NCI-H2029 treated with DMSO at 0.1 percent for 48 hours (cell line): ENCODE measurements around the gene TNFSF8.

ENCODE experiments used
- DNase-seq: peaks from one replicate; lab custom pipeline; 2025; lab: John Stamatoyannopoulos, UW

Gene TNFSF8

DNA sequence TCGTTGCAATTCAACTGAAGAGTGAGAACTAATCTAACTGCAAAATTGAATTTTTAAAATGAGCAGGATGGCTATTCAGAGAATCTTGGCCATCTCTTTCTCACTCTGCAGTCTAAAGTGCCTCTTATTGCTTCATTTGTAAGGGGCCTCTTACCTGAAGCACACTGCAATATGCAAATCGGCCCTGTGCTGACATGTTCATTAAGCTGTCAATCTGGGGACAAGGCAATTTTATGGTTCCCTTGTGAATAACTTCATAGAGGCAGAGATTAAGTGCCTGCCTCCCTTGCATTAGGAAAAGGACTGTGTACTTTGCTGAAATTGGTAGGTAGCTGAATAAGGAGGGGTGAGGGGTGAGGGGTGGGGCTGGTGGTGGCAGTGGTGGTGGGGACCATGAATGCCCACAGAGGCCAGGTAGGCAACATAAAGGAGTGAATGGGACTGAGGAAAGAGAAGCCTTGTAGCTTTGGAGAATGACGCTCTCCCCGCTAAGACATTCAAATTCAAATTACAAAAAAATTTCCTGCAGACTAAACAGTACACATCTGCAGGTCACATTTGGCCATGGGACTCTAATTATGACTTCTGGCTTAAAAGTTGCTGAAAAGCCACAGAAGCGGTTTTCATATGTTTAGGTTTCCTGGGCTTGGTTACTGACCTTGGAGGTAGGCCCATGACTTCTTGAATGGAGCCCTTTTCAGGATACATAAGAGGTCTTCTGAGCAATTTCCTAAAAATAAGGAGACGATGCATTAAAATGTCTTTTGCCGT is 25.0 kb downstream of the TNFSF8 start:
- no peak for DNase-seq

DNA sequence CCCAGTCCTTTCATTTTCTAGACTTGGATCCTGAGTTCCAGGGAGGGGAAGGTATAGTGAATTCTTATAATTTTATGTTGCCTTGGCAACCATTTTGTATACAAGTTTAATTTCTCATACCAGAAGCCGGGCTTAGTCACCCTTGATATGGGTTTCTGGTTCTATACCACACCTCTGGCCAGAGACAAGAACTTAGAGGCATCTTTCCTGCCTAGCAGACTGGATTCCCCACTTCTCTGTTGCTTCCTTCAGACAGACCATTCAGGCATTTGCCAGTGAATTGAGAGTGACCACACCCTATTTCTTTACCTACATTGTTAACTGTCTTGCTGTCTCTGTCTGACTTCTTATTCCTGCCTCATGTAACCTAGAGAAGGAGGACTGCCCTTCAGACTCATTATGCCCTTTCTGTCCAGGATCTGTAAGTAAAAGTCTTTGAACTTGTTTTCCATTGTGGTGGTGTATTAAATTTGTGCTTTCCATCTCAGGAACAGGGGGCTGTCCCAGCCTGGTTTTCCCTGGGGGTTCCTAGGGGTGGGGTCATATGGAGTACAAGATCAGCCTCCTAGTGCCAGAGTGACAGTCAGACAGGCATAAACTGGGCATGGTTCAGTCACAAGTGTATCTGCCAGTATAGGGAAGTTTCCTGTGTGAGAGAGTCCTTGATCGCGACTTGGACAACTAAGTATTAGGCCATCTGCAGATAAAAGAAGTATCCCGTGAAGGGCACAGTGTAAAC is 27.4 kb downstream of the TNFSF8 start:
- no peak for DNase-seq

DNA sequence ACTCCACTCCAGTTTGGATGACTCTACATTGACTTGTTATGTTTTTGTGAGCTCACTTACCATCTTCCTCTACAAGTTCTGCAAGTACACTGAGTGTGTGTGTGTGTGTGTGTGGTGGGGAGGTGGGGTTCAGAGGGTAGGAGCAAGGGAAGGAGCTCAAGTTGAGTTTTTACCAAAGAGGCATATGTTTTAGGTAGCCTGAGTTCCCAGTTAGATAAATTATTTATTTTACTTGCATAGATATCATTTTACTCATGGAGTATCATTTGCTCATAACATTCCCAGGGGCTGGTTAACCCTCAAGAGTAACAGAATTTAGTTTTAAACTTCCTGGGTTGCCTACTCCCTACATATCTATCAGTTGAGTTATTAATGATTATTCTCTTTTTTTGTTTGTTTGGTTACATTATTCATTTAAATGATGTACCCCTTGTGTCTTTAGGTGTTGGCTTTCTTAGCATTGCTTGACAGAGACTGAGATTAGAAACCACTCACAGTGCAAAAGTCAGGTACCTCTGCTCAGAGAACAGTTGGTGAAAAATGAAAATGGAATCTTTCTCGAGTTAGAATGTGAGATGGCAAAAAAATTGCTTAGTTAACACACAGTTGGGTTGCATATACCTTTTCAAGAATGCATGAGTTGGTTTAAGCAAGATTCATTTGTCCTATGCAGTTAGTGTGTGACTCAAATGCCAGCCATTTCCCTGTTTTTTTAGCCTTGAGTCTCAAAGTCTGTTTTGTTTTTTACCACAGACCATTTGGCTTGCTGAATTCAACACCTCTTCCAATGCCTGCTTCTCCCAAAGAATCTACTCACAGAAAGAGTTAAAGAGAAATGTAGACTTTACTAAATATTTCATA is 29.2 kb downstream of the TNFSF8 start:
- DNase-seq: no peak

DNA sequence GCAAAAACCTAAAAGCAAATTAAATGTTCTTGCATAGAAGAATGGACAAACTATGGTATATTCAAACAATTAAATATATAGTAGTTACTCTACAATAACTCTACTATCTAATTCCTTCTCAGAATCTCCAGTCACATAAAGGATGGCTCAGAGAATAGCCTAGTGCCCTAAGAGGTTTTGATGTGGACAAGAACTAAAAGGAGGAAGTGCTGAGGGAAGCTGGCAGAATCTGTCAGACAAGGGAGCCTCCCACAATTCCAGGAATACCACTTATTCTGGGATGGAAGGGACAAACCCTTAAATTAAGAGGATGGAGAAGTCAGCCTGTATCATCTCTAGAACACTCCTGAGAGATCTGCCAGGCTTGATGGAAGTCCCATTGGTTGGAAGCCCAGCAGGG is 30.4 kb downstream of the TNFSF8 start:
- DNase-seq: no peak

DNA sequence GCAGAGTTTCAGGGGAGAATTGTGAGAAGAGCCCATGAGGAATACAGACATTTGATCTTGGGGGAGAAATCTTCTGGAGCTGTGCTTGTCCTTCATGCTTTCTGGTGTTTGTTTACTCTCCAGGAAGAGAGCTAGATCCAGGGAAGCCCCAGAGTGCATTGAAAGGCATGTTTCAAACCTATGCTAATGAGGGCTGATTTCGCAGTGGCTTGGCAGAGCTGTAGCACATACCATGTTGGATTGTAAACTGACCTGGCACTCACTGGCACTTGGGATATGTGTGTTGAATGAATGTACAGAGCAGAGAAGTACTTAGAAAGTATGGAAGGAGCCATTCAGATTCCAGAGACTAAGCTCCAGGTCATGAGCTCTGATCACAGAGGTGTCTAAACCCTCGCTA is 30.9 kb downstream of the TNFSF8 start:
- peak; percentile 36 for DNase-seq

DNA sequence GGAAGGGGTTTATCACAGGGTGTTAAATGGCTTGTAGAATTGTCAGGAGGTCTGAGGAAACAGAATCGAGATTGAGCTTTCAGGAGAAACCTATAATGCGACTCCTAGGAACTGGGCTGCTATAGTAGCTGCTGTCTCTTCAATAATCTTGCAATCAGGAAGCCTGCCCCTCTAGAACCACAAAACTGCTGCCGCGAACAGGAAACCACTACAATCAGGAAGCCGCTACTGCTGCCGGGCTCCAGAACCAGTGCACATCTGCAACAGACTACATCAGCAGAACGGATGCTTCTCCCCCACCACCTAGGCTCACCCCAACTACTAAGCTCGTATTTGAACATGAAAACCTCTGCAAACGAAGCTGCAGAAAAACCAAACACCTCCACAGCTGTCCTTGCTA is 31.6 kb downstream of the TNFSF8 start:
- DNase-seq: no peak

DNA sequence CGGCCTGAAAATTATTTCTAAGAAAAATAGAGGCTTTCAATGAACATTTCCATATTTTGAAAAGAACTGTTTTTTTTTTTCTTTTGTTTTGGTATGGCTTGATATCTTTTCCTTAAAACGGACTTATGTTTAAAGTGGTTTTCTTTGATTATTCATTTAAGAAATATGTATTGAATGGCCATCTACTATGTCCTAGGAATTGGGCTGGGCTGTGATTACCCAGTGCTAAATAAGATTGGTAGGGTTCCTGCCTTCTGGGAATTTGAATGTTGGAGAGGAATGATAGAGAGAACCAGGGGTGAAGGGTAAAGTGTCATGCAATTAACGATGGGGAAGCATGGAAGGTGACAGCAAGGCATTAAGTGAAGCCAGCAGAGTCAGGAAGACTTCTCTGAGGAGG is 33.2 kb downstream of the TNFSF8 start:
- no peak for DNase-seq

DNA sequence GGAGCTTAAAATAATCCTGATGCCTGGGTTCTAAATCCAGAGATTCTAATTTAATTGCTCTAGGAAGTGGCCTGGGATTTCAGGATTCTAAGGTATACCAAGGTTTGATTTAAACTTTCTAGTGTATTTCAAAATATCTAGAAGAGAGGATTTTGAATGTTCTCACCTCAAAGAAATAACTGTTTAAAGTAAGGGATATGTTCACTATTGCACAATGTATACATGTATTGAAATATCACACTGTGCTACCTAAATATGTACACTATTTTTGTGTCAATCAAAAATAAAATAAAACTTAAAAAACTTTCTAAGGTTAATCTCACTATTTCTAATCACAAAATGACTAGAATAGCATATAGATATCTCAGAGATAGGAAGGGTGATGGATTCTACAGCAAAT is 34.0 kb downstream of the TNFSF8 start:
- no peak for DNase-seq

DNA sequence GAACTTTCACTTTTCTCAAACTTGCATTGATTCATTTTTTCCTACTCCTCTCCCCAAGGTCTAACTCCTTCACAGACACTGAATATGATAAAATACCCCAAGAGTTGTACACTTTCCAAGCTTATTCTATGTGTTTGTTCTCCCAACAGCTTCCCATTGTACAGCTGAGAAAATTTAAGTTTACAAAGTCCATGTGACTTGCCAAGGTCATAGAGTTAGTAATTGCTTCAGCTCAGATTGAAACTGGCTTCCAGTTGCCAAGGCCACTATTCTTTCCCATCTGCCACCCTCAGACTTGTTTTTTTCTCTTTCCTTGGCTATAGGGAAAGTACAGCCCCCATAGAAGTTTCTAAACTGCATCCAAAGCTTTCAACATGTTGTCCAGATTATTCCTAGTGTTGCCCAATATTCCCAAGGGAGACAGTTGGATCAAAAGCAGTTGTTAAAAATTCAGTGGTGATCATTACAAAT is 34.8 kb downstream of the TNFSF8 start:
- no peak for DNase-seq

DNA sequence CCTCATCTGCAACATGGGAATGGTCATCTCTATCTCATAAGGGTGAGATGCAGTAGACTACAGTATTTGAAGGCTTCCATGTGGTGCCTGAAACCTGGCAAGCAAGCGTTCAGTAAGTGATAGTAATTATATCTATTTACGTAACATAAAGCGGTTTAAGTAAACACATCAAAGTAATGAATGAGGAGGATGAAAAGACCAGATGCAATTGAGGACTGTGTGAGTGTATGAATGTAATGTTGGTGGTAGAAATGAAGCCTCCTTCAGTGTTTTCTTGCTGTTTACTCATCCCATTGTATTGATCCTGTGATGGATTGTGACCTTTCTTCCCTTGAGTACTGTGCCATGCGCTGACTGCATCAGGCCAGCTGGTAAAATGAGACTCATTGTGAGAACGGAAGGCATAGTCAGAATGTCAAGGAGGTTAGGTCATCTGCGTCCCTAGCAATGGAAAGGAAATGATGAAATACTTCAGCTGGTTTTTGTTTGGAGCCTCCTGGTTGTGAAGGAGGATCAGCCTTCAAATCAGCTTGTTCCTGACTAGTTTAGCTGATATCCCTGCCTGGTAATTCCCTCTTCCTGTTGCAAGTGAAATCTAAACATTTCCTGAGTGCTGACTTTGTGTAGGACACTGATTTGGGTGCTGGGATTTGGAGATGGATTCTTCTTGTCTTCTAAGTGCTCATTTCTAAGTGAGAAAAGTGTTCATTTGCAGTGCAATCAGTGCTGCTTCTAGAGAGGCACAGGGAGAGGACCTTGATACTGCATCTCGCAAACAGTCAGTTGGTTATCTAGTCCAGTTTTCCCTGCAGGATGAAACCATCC is 35.6 kb downstream of the TNFSF8 start:
- DNase-seq: peak; percentile 95

DNA sequence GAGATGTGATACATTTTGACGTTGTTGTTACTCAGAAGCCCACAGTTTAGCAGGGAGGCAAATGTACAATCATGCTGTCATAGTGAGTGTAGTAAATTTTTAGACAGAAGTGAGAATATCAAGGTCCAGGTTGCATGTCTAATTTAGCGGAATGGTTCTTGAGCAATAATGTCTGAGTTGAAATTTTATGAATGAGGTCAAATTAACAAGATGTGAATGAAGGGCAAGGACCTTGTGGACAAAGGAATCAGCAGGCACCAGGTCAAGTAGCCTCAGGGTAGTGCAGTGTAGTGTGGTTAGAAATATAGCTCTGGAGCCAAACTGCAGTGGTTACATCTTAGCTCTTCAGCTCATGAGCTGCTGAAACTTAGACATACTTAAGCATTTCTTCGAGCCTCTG is 36.2 kb downstream of the TNFSF8 start:
- DNase-seq: no peak

DNA sequence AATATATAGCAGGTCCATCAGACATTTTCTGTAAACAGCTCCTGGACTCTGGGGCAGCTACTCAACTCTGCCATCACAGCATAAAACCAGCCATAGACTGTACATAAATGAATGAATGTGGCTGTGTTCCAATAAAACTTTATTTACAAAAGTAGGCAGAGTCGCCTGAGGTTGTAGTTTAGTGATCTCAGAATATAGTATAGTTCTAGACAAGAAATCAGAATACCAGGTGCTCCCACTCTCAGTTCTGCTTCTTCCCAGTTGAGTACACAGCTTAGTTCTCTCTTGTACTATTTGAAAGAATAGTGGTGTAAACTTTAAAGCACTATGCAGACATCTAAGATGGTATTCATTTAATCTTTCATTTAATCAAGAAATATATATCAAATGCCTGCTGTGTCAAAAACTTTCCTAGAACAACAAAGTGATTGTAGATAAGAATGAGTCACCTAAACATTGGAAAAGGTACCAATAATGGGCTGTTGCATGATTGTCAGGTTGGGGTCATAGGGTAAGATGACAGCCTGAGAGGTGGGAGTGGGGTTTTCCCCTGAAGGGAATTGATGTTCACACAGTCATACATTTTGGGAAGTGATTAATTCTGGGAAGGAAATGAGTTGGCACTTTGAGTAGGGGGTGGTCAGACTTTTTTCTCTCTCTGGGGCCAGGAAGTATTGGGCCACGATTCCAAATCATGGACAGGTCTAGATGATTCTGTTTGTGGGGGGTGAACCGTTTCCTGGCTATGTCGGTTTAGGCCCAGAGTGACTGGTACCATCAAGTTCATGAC is 37.0 kb downstream of the TNFSF8 start:
- DNase-seq: no peak

DNA sequence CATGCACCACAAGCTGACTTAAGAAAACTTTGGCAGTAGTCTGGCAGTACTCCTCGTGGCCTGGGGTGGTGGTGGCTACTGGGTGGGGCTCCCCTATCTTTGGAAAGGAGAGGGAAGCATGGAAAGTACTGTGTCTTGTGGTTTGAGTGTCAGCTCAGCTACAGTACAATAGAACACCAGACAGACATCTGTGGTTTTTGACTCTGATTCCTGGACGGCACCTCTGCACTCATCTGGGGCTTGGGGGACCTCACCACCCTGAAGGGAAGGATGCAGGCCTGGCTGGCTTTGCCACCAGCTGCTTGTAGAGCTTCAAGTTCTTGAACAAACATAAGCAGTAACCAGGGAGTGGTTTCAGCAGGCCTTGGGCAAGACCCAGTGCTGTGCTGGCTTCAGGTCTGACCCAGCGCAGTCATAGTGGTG is 40.6 kb downstream of the TNFSF8 start:
- peak; percentile 16 for DNase-seq

DNA sequence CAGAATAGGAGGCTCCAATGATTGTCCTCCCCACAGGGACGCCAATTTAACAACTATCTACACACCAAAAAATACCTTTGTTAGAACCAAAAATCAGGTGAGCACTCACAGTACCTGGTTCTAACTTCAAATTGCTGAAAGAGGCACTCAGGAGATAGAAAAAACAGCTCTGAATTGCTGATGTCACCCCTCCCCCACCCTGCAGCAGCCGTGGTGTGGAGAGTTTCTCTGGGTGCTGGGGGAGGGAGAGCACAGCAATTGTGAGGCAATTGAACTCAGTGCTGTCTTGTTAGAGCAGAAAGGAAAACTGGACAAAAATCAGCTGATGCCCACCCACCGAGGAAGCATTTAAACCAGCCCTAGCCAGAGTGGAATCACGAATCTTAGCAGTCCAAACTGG is 41.8 kb downstream of the TNFSF8 start:
- DNase-seq: no peak

DNA sequence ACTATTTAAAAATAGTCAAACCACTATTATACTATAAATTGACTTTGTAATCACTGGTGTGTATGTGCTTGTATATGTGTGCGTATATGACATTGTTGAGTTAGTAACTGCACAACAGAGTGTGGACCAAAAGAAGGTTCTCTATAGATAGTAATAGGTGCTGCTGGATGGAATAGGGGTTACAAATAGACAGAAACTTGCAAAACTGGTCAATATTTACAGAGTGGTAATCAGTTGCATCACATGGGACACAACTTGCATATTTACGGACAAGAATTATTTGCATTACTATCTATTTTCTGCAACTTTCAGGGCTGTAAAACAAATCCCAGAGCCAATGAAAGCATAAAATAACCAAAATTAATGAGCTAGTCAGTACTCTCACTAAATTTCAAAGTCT is 42.4 kb downstream of the TNFSF8 start:
- DNase-seq: no peak

DNA sequence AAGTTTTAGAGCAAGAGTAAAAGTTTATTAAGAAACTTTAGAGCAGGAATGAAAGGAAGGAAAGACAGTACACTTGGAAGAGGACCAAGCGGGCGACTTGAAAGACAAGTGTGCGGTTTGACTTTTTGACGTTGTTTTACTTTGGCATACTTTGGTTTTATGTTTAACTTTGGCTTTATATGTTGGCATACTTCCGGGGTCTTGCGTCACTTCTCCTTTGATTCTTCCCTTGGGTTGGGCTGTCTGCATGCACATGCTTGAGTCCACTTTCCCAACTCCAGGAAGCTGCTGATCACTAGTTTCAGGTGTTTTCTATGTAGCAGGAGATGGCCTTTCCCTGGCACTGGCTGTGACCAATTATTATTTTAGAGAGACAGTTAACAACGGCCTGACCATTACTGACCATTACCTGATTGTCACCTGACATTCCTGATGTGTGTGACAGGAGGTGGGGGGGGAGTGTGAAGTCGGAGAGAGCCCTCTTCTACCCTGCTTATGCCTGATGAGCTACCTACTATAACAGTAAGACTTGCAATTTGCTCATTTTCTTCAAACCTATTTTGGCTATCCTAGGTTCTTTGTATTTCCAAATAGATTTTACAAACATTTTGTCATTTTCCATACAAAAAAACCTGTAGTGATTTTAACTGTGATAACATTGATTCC is 45.5 kb downstream of the TNFSF8 start:
- no peak for DNase-seq

DNA sequence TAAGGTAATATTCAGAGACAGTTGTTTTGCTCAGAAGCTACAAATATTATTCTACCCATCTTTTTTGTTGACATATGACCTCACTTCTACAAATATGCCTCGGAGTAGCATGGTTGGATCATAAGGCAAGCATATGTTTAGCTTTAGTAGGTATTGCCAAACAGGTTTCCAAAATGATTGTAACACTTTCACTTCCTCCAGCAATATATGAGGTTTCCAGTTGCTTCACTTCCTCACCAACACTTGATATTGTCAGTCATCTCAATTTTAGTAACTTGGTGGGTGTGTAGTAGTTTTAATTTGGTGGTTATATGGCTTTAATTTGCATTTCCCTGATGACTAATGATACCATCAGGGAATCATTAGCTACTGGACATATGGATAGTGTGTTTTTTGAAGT is 46.7 kb downstream of the TNFSF8 start:
- DNase-seq: no peak

DNA sequence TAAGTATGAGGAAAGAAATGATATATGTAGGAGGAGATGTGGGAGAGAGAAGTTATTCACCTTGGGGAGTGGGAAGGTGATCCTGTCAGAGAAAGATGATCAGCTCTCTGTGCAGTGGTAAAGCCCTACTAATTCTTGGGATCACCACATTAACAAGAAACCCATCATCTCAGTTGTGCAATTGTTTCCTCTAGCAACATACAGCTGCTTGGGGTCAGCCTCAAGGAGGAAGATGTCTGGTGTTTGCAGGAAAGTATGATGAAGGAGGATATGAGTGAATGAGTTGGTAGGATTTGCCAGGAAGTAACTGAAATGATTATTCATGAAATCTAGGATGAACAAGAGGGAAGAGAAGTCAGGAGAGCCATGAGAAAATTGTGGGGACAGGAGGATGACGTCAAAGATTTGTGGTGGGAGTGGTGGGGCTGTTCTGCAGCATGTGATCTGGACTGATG is 50.1 kb downstream of the TNFSF8 start:
- DNase-seq: no peak

DNA sequence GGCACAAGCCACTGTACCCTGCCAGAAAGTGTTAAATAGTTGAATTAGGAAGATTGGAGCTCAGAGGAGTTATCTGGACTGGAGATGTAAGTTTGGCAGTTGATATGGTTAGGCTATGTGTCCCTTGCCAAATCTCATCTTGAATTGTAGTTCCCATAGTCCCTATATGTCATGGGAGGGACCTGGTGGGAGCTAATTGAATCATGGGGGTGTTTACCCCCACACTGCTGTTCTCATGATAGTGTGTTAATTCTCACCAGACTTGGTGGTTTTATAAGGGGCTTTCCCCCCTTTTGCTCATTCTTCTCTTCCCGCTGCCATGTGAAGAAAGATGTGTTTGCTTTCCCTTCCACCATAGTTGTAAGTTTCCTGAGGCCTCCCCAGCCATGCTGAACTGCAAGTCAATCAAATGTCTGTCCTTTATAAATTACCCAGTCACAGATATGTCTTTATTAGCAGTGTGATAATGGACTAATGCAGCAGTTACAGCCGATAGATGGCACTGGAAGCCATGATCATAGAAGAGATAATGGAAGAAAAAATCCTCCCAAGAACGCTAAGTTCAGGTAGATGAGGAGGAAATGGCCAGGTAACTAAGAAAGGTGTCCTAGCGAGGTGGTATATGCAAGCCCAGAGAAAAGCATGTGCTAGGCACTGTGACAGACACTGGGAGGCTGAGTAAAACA is 51.4 kb downstream of the TNFSF8 start:
- no peak for DNase-seq

DNA sequence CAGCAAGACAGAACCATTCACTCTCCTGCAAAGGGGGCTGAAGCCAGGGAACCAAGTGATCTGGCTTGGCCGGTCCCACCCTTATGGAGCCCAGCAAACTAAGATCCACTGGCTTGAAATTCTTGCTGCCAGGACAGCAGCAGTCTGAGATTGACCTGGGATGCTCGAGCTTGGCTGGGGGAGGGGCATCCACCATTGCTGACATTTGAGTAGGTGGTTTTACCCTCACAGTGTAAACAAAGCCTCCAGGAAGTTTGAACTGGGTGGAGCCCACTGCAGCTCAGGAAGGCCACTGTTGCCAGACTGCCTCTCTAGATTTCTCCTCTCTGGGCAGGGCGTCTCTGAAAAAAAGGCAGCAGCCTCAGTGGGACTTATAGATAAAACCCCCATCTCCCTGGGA is 60.5 kb downstream of the TNFSF8 start:
- peak; percentile 26 for DNase-seq
